ENCODE data around the gene ZNF185.
A peak's percentile ranks its signal among the peaks of the same experiment; 100 is the strongest.

The ZNF185 gene

DNA sequence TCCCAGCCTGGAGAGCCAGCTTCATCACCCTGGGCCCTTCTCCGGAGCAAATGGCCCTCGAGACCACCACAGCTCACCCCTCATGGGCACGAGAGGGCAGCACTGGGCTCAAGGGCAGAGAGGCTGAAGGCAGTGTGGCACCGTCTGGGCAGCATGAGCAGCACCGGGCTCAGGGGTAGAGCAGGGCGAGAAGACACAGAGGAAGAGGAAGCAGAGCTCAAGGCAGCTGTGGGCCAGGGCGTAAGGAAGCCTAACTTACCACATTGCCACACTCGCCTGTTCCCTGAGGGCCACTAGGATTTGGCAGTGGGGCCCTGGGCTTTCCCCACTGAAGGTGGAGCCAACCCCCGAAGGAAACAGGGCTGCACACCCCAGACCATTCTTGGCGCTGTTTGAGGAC is 15.5 kb downstream of the ZNF185 start:
- TF ChIP-seq, protein P1, sequence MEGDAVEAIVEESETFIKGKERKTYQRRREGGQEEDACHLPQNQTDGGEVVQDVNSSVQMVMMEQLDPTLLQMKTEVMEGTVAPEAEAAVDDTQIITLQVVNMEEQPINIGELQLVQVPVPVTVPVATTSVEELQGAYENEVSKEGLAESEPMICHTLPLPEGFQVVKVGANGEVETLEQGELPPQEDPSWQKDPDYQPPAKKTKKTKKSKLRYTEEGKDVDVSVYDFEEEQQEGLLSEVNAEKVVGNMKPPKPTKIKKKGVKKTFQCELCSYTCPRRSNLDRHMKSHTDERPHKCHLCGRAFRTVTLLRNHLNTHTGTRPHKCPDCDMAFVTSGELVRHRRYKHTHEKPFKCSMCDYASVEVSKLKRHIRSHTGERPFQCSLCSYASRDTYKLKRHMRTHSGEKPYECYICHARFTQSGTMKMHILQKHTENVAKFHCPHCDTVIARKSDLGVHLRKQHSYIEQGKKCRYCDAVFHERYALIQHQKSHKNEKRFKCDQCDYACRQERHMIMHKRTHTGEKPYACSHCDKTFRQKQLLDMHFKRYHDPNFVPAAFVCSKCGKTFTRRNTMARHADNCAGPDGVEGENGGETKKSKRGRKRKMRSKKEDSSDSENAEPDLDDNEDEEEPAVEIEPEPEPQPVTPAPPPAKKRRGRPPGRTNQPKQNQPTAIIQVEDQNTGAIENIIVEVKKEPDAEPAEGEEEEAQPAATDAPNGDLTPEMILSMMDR (IDR thresholded peaks at IDR 0.05): no peak
- Mint-ChIP-seq H3K36me3 (ENCODE audit: low read depth) (no peaks in the 10 kb centered on the region), H3K27me3 (ENCODE audit: low read depth, poor library complexity) (no peaks in the 10 kb centered on the region), H3K27ac (no peak overlapping the region), H3K9me3 (peaks cover 43% of the 10 kb centered on the region), H3K4me3 (no peak overlapping the region), H3K4me1 (peaks cover 13% of the 10 kb centered on the region)
- no peak for DNase-seq

DNA sequence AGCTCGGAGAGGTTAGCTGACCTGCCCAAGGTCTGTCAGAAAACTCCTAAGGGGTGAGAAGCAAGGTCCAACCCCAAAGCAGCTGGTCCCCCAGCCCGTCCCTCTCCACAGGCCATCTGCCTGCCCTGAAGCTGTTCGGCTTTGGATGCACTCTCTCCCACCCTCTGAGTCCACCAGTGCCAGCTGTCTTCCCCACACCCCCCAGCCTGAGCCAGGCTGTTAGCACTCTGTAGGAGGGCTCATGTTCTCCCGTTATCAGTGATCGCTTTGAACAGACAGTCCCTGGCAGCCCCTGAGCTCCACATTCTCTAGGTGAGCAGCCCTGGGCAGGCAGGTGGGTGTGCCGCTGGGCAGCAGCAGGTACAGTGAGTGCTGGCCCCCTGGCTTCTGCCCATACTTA is 16.0 kb downstream of the ZNF185 start:
- H3K36me3 Mint-ChIP-seq (ENCODE audit: low read depth): no peaks in the 10 kb centered on the region
- H3K4me3 Mint-ChIP-seq: no peak overlapping the region
- no peak overlapping the region for H3K27ac Mint-ChIP-seq
- DNase-seq: no peak
- peaks cover 12% of the 10 kb centered on the region for H3K4me1 Mint-ChIP-seq
- TF ChIP-seq, protein P1 (IDR thresholded peaks at IDR 0.05): no peak
- H3K9me3 Mint-ChIP-seq: peaks cover 45% of the 10 kb centered on the region
- H3K27me3 Mint-ChIP-seq (ENCODE audit: low read depth, poor library complexity): no peaks in the 10 kb centered on the region

DNA sequence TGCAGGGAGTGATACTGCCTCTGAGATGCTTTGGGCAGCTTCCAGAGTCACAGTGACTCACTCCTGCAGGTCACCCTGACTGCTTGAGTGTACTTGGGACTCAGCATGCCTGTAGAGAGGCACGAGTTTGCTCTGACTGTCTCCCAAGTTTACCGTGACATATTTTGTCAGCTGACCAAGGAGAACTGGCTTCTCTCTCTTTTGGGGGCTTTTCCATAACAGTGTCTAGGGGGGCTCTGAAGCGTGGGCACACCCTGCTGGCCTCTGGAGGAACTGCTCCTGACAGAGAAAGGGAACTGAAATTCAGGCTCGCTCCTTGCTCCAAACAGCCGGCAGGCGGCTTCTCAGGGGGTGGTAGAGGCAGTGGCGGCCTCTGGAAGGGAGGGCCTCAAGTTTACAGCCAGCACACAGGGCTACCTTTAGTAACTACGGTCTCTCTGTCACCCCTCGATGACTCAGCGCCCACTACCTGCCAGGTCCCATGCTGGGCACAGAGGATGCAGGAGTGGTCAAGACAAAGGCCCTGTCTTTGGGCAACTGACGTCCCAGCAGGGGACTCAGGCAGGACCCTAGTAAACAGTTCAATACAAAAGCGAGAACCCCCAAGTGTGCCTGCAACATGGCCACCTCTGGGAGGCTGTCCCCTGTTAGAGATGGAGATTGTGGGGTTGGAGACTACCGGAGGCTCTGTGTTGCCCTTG is 17.8 kb downstream of the ZNF185 start:
- H3K27me3 Mint-ChIP-seq (ENCODE audit: low read depth, poor library complexity): no peaks in the 10 kb centered on the region
- peaks cover 53% of the 10 kb centered on the region for H3K9me3 Mint-ChIP-seq
- no peak overlapping the region for H3K27ac Mint-ChIP-seq
- TF ChIP-seq, protein P1 (IDR thresholded peaks at IDR 0.05): peak; percentile 69
- H3K4me1 Mint-ChIP-seq: peaks cover 12% of the 10 kb centered on the region
- no peaks in the 10 kb centered on the region for H3K36me3 Mint-ChIP-seq (ENCODE audit: low read depth)
- peak; percentile 56 for DNase-seq
- H3K4me3 Mint-ChIP-seq: no peak overlapping the region

GRCh38 chrX:152917656-152918579 is 20.1 kb downstream of the ZNF185 start:
- H3K4me3 Mint-ChIP-seq: no peak overlapping the region
- peaks cover 56% of the 10 kb centered on the region for H3K9me3 Mint-ChIP-seq
- TF ChIP-seq, protein P1 (IDR thresholded peaks at IDR 0.05): no peak
- no peak overlapping the region for H3K27ac Mint-ChIP-seq
- H3K4me1 Mint-ChIP-seq: peaks cover 12% of the 10 kb centered on the region
- H3K27me3 Mint-ChIP-seq (ENCODE audit: low read depth, poor library complexity): no peaks in the 10 kb centered on the region
- H3K36me3 Mint-ChIP-seq (ENCODE audit: low read depth): no peaks in the 10 kb centered on the region
- DNase-seq: no peak

DNA sequence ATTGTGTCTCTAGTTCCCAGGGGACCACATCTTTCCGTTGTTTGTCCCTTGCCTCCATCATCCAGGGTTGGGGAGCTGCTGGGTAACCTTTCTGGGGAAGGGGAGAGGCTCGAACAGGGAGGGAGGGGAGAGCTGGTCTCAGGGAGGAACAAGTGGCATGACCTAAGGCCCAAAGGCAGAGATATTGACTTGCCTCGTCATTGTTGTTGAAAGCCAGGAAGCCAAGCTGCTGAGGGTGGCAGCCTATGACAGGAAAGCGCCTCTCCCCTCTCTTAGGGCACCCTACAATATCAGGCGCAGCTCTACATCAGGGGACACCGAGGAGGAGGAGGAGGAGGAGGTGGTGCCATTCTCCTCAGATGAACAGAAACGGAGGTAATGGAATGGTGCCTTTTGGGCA is 20.8 kb downstream of the ZNF185 start:
- DNase-seq: no peak
- no peak overlapping the region for H3K27ac Mint-ChIP-seq
- H3K9me3 Mint-ChIP-seq: peaks cover 54% of the 10 kb centered on the region
- no peaks in the 10 kb centered on the region for H3K27me3 Mint-ChIP-seq (ENCODE audit: low read depth, poor library complexity)
- peaks cover 12% of the 10 kb centered on the region for H3K4me1 Mint-ChIP-seq
- no peak overlapping the region for H3K4me3 Mint-ChIP-seq
- TF ChIP-seq, protein P1 (IDR thresholded peaks at IDR 0.05): no peak
- no peaks in the 10 kb centered on the region for H3K36me3 Mint-ChIP-seq (ENCODE audit: low read depth)

Measured in nephron progenitor cell (in vitro differentiated cells).